HEK293T (cell line): ENCODE data around the gene NEURL1.

Source experiments
- CTCF ChIA-PET: fragments of 350-600 bp; formaldehyde crosslinking; extraction: SDS; loops from one replicate; lab custom pipeline; 2021; ENCODE audit warnings: antibody characterized with exemption, inconsistent platforms; lab: Yijun Ruan, JAX
- POLR2A ChIA-PET: fragments of 350-600 bp; formaldehyde crosslinking; extraction: SDS; loops from one replicate; lab custom pipeline; 2020; ENCODE audit warnings: antibody characterized with exemption, inconsistent platforms; lab: Yijun Ruan, JAX
- DNase-seq: peaks from one replicate; pipeline ENCODE4 v3.0.0; 2012; ENCODE audit warnings: mixed read lengths; ENCODE audit errors: extremely low spot score
- ARNT ChIP-seq: fragments of 450-650 bp; IDR thresholded peaks from 2 replicates; pipeline ENCODE4 v1.6.1; 2017; ENCODE audit warnings: mild to moderate bottlenecking
- BHLHE40 ChIP-seq: fragments of 450-650 bp; IDR thresholded peaks from 2 replicates; pipeline ENCODE4 v1.6.1; 2016; ENCODE audit warnings: mild to moderate bottlenecking, moderate library complexity, borderline replicate concordance
- CTBP1 ChIP-seq: fragments of 450-650 bp; IDR thresholded peaks from 2 replicates; pipeline ENCODE4 v1.6.1; 2016; ENCODE audit warnings: borderline replicate concordance
- ELF4 ChIP-seq: fragments of 450-650 bp; IDR thresholded peaks from 2 replicates; pipeline ENCODE4 v1.6.1; 2017; ENCODE audit warnings: antibody characterized with exemption
- FOXA1 ChIP-seq: fragments of 450-650 bp; IDR thresholded peaks from 2 replicates; pipeline ENCODE4 v1.6.1; 2016; ENCODE audit warnings: mild to moderate bottlenecking
- FOXK2 ChIP-seq: fragments of 450-650 bp; IDR thresholded peaks from 2 replicates; pipeline ENCODE4 v1.6.1; 2016; ENCODE audit warnings: mild to moderate bottlenecking
- FOXM1 ChIP-seq: fragments of 450-650 bp; IDR thresholded peaks from 2 replicates; pipeline ENCODE4 v1.6.1; 2017; ENCODE audit warnings: mild to moderate bottlenecking, borderline replicate concordance
- HDGF ChIP-seq: fragments of 450-650 bp; IDR thresholded peaks from 2 replicates; pipeline ENCODE4 v1.6.1; 2017; ENCODE audit warnings: antibody characterized with exemption, borderline replicate concordance
- L3MBTL2 ChIP-seq: fragments of 450-650 bp; conservative IDR thresholded peaks from 2 replicates; pipeline ENCODE4 v1.6.1; 2016; ENCODE audit warnings: mild to moderate bottlenecking
- LEF1 ChIP-seq: fragments of 450-650 bp; IDR thresholded peaks from 2 replicates; pipeline ENCODE4 v1.6.1; 2017; ENCODE audit warnings: mild to moderate bottlenecking, borderline replicate concordance
- NFRKB ChIP-seq: fragments of 450-650 bp; IDR thresholded peaks from 2 replicates; pipeline ENCODE4 v1.6.1; 2016; ENCODE audit warnings: mild to moderate bottlenecking, moderate library complexity
- PKNOX1 ChIP-seq: fragments of 450-650 bp; IDR thresholded peaks from 2 replicates; pipeline ENCODE4 v1.6.1; 2016
- SP1 ChIP-seq: fragments of 450-650 bp; IDR thresholded peaks from 2 replicates; pipeline ENCODE4 v1.6.1; 2017
- SUZ12 ChIP-seq: fragments of 450-650 bp; IDR thresholded peaks from 2 replicates; pipeline ENCODE4 v1.6.1; 2016; ENCODE audit warnings: mild to moderate bottlenecking
- TARDBP ChIP-seq: fragments of 450-650 bp; IDR thresholded peaks from 2 replicates; pipeline ENCODE4 v1.6.1; 2016
- ZNF384 ChIP-seq: fragments of 450-650 bp; IDR thresholded peaks from 2 replicates; pipeline ENCODE4 v1.6.1; 2016

Gene NEURL1

GRCh38 chr10:103455235-103455634 is 38.3 kb upstream of the NEURL1 start:
- CTCF ChIA-PET = interaction anchor here (1.1 kb wide), 1 partner anchor 109 kb away, joined by 3 read pairs; no protein-coding TSS in a partner anchor
- POLR2A ChIA-PET = no interaction called here
- no peak for TF ChIP-seq LEF1
- no peak for TF ChIP-seq CTBP1
- no peak for TF ChIP-seq ZNF384
- TF ChIP-seq ARNT = no peak
- TF ChIP-seq FOXK2 = no peak
- DNase-seq = no peak

- no peak for TF ChIP-seq ZNF384
- no peak for TF ChIP-seq SP1
- TF ChIP-seq TARDBP = no peak
- no peak for TF ChIP-seq FOXM1
- no peak for TF ChIP-seq PKNOX1
- TF ChIP-seq LEF1 = no peak
- TF ChIP-seq SUZ12 = no peak
- TF ChIP-seq FOXK2 = no peak
- TF ChIP-seq HDGF = no peak
- TF ChIP-seq ARNT = no peak
- TF ChIP-seq CTBP1 = no peak
- no peak for TF ChIP-seq L3MBTL2
- TF ChIP-seq ELF4 = no peak
- no peak for TF ChIP-seq FOXA1
- no peak for TF ChIP-seq NFRKB
- DNase-seq = no peak
- POLR2A ChIA-PET = no interaction called here
- CTCF ChIA-PET = no interaction called here
Observed at GRCh38 chr10:103456074-103456660, 37.3 kb upstream of the NEURL1 start.

GRCh38 chr10:103457176-103457712 is 36.3 kb upstream of the NEURL1 start:
- CTCF ChIA-PET = interaction anchor here (0.6 kb wide), 1 partner anchor 81 kb away, joined by 3 read pairs; no protein-coding TSS in a partner anchor
- DNase-seq = no peak
- TF ChIP-seq BHLHE40 (no peak), ELF4 (no peak), FOXK2 (no peak), PKNOX1 (no peak), HDGF (no peak)
- POLR2A ChIA-PET = no interaction called here

- ChIA-PET CTCF (interaction anchor here (0.6 kb wide), 1 partner anchor 80 kb away, joined by 3 read pairs; no protein-coding TSS in a partner anchor), POLR2A (no interaction called here)
- DNase-seq = no peak
- no peak for TF ChIP-seq BHLHE40
- no peak for TF ChIP-seq FOXA1
- TF ChIP-seq TARDBP = no peak
- no peak for TF ChIP-seq SUZ12
- no peak for TF ChIP-seq PKNOX1
- TF ChIP-seq L3MBTL2 = no peak
- no peak for TF ChIP-seq ARNT
- no peak for TF ChIP-seq FOXM1
- TF ChIP-seq HDGF = no peak
- no peak for TF ChIP-seq CTBP1
- TF ChIP-seq FOXK2 = no peak
- no peak for TF ChIP-seq NFRKB
- no peak for TF ChIP-seq ELF4
- no peak for TF ChIP-seq ZNF384
- no peak for TF ChIP-seq LEF1
- TF ChIP-seq SP1 = no peak
Observed at GRCh38 chr10:103457896-103458583, 35.5 kb upstream of the NEURL1 start.

GRCh38 chr10:103458720-103459119 is 34.8 kb upstream of the NEURL1 start, which contains the start of gene CALHM1:
Gene CALHM1, minus strand, starts transcription at chr10:103458900. Its CDS starts 149 bp downstream, at chr10:103458751.
- DNase-seq = no peak
- TF ChIP-seq CTBP1 (no peak), ARNT (no peak), FOXM1 (no peak), ELF4 (no peak), TARDBP (no peak), ZNF384 (no peak), BHLHE40 (no peak), FOXK2 (no peak), FOXA1 (no peak), PKNOX1 (no peak), HDGF (no peak), LEF1 (no peak), SP1 (no peak), L3MBTL2 (no peak), SUZ12 (no peak), NFRKB (no peak)
- ChIA-PET POLR2A (no interaction called here), CTCF (interaction anchor here (0.5 kb wide), 1 partner anchor 65 kb away, joined by 3 read pairs; no protein-coding TSS in a partner anchor)
